OCI-LY7 (cell line): ENCODE data around the gene PRRC2B.

Source experiments
- EZH2phosphoT487 ChIP-seq: fragments of 200-600 bp; sonication (generic); IDR thresholded peaks from 2 replicates; pipeline ENCODE4 v1.6.1; 2018; ENCODE audit warnings: low read depth, borderline replicate concordance, mild to moderate bottlenecking, mixed run types, antibody characterized with exemption, low read length, moderate library complexity, mixed read lengths
- TF ChIP-seq, protein P1 (sequence below): fragments of 200-600 bp; sonication (generic); conservative IDR thresholded peaks from 2 replicates; pipeline ENCODE4 v1.5.1; 2014; ENCODE audit warnings: mild to moderate bottlenecking, antibody characterized with exemption, low read length, moderate library complexity, mixed read lengths

DNA sequence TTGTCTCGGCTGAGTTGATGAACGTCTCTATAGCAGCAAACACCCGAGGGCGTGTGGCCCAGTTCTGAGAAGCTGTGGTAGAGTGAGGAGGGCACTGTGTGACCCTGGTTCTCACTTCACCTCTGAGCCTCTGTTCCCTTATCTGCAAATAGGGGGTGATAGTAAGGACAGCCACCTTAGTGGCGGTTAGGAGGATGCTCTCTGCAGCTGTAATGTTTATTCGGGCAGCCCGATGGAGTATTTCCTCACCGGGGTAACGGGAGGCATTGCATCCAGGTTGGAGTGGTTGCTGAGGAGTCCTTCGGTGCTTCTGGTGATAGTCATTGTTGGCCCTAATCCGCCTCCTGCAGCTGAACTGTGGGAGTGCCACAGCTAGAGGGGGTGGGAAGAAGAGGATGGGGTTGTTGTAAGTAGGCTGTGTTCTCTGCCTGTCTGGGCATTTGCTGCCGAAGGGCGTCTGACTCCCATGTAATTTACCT is 13.9 kb downstream of the PRRC2B start:
- TF ChIP-seq, protein P1, sequence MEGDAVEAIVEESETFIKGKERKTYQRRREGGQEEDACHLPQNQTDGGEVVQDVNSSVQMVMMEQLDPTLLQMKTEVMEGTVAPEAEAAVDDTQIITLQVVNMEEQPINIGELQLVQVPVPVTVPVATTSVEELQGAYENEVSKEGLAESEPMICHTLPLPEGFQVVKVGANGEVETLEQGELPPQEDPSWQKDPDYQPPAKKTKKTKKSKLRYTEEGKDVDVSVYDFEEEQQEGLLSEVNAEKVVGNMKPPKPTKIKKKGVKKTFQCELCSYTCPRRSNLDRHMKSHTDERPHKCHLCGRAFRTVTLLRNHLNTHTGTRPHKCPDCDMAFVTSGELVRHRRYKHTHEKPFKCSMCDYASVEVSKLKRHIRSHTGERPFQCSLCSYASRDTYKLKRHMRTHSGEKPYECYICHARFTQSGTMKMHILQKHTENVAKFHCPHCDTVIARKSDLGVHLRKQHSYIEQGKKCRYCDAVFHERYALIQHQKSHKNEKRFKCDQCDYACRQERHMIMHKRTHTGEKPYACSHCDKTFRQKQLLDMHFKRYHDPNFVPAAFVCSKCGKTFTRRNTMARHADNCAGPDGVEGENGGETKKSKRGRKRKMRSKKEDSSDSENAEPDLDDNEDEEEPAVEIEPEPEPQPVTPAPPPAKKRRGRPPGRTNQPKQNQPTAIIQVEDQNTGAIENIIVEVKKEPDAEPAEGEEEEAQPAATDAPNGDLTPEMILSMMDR, result peak; percentile 44
- TF ChIP-seq EZH2phosphoT487, result no peak
